ENCODE results near the gene MCU.

MCU gene

DNA sequence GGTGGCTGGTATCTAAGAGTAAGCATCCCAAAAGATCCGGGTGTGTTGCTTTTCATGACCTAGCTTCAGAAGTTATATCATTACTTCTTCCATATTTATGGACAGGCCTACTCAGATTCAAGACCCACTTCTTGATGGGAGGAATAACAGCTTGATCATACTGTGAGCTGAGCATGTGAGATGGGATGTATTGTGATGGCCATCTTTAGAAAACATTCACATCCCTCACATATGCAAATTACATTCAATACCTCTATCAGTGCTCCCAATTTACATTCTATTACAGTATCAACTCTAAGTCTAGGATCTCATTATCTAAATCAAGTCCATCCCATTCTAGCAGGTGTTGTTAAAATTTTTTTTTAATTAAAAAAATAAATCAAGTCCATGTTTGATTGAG lies 101.8 kb downstream of the MCU start:
- no peak for DNase-seq (ENCODE audit: low spot score)
- TF ChIP-seq, protein P1, sequence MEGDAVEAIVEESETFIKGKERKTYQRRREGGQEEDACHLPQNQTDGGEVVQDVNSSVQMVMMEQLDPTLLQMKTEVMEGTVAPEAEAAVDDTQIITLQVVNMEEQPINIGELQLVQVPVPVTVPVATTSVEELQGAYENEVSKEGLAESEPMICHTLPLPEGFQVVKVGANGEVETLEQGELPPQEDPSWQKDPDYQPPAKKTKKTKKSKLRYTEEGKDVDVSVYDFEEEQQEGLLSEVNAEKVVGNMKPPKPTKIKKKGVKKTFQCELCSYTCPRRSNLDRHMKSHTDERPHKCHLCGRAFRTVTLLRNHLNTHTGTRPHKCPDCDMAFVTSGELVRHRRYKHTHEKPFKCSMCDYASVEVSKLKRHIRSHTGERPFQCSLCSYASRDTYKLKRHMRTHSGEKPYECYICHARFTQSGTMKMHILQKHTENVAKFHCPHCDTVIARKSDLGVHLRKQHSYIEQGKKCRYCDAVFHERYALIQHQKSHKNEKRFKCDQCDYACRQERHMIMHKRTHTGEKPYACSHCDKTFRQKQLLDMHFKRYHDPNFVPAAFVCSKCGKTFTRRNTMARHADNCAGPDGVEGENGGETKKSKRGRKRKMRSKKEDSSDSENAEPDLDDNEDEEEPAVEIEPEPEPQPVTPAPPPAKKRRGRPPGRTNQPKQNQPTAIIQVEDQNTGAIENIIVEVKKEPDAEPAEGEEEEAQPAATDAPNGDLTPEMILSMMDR (conservative IDR thresholded peaks at IDR 0.05; ENCODE audit: low read depth): no peak
- H3K27ac ChIP-seq: no peak overlapping the region
- CTCF ChIA-PET: no interaction called here
- POLR2A ChIA-PET (ENCODE audit: low non-redundant PET): no interaction called here

DNA sequence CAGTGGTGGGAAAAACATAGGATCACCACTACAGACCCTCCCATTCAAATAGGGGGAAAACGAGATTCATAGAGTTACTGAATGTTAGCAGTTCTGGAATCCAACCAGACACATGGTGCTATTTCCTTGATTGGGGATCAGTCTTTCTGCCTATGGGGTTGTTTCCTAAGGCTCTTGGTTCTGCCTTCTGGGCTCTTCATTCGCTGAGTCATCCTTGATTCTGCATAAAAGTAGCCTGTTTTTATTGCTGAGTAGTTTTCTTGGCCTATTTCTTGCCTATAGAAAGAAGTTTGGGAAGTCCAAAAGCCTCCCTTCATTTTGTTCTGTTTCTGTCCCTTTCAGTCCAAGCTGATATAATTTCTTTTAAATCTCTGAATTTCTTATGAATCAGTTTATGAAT lies 102.3 kb downstream of the MCU start:
- H3K27ac ChIP-seq: no peak overlapping the region
- CTCF ChIA-PET: interaction anchor here (1.1 kb wide), 1 partner anchor 9 kb away, joined by 7 read pairs; no protein-coding TSS in a partner anchor
- no peak for DNase-seq (ENCODE audit: low spot score)
- POLR2A ChIA-PET (ENCODE audit: low non-redundant PET): no interaction called here
- TF ChIP-seq, protein P1 (conservative IDR thresholded peaks at IDR 0.05; ENCODE audit: low read depth): no peak

DNA sequence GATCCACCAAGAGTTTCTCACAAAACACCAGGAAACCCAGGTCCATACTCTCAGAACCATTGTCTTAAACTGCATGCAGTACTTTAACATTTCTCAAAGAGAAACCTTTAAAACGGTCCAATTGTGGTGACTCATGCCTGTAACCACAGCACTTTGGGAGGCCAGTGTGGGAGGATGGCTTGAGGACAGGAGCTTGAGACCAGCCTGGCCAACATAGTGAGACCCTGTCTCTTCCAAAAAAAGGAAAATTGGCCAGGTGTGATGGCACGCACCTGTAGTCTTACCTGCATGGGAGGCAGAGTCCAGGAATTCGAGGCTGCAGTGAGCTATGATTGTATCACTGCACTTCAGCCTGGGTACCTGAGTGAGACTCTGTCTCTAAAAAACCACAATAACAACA lies 104.1 kb downstream of the MCU start:
- POLR2A ChIA-PET (ENCODE audit: low non-redundant PET): no interaction called here
- CTCF ChIA-PET: no interaction called here
- TF ChIP-seq, protein P1 (conservative IDR thresholded peaks at IDR 0.05; ENCODE audit: low read depth): no peak
- no peak for DNase-seq (ENCODE audit: low spot score)
- no peak overlapping the region for H3K27ac ChIP-seq

DNA sequence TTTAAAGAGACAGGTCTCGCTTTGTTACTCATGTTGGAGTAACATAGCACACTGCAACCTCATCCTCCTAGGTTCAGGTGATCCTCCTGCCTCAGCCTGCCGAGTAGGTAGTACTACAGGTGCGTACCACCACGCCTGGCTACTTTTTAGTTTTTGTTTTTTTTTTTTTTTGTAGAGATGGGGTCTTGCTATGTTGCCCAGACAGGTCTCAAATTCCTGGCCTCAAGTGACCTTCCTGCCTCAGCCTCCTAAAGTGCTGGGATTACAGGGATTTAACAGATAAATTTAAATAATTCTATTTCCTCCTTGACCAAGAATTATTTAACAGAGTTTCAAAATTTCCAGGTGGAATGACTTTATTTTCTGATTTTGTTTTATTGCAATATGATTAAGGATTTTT lies 104.6 kb downstream of the MCU start:
- H3K27ac ChIP-seq: no peak overlapping the region
- CTCF ChIA-PET: no interaction called here
- POLR2A ChIA-PET (ENCODE audit: low non-redundant PET): no interaction called here
- no peak for DNase-seq (ENCODE audit: low spot score)
- TF ChIP-seq, protein P1 (conservative IDR thresholded peaks at IDR 0.05; ENCODE audit: low read depth): no peak

DNA sequence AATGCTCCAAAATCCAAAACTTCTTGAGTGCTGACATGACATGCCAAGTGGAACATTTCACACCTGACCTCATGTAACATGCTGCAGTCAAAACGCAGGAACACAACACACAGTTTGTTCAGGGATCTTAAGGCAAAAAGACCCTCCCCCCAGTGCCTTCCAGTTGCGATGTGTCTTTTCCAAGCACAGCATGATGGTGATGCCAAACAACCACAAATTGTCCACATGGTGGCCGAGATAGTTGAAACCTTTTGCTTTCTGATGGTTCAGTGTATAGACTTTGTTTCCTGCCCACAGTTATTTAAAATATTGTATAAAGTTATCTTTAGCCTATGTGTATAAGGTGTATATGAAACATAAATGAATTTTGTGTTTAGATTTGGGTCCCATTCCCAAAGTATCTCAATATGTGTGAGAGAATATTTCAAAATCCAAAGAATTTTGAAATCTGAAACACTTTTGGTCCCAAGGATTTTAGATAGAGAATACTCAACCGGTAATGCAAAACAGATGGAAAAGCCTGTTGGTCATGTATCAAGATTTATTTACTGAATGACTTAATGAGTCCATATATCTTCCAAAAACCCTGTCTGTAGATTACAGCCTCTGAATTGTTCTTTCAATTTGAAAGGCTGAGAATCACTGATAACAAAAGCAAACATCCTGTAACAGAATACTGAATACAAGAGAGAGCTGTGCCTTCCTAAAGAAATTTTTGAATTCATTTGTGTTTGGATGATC lies 108.2 kb downstream of the MCU start:
- ChIA-PET CTCF (no interaction called here), POLR2A (ENCODE audit: low non-redundant PET) (no interaction called here)
- no peak for DNase-seq (ENCODE audit: low spot score)
- TF ChIP-seq, protein P1 (conservative IDR thresholded peaks at IDR 0.05; ENCODE audit: low read depth): no peak
- no peak overlapping the region for H3K27ac ChIP-seq

DNA sequence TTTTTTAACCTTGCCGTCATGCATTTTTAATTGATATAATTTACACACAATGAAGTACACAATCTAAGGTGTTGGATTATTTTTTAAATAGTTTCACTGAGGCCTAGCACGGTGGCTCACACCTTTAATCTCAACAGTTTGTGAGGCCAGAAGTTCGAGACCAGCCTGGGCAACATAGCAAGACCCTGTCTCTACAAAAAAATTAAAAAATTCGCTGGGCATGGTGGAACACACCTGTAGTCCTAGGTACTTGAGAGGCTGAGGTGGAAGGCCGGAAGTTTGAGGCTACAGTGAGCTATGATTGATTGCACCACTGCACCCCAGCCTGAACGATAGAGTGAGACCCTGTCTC lies 108.8 kb downstream of the MCU start:
- TF ChIP-seq, protein P1 (conservative IDR thresholded peaks at IDR 0.05; ENCODE audit: low read depth): no peak
- POLR2A ChIA-PET (ENCODE audit: low non-redundant PET): no interaction called here
- CTCF ChIA-PET: no interaction called here
- no peak for DNase-seq (ENCODE audit: low spot score)
- no peak overlapping the region for H3K27ac ChIP-seq

Measured in RWPE1 (cell line).